CD14-positive monocyte (primary cell): ENCODE measurements around the gene ZNF692. TPM values are rescaled to one million over a fixed set of nuclear protein-coding genes. Genes with fewer than 3 reads are reported as not detected.

Experiments used
- DNase-seq, 3 donors: peaks; one replicate each; pipeline ENCODE4 v3.0.0-alpha.2; 2011 to 2022
- H2AFZ ChIP-seq: 2 replicates; pipeline ENCODE4 v1.6.0; 2012; ENCODE audit warnings: mild to moderate bottlenecking, low read depth, low read length, inconsistent platforms; ENCODE audit not compliant: insufficient read depth, poor library complexity, severe bottlenecking
- H3K27ac ChIP-seq, 2 donors: 1 replicate in 1 of 2; 2 replicates in 1 of 2; pipeline ENCODE4 v1.5.1; 2012 to 2013; ENCODE audit warnings: low read length in 2 of 2, control low read depth in 1 of 2, inconsistent platforms in 1 of 2, low read depth in 1 of 2, mild to moderate bottlenecking in 1 of 2
- H3K27me3 ChIP-seq, 2 donors: one replicate each; pipeline versions ENCODE4 v1.6.0 to v1.6.1; 2011 to 2013; ENCODE audit warnings: low read length in 2 of 2; ENCODE audit not compliant: control insufficient read depth in 2 of 2, insufficient read depth in 2 of 2
- H3K36me3 ChIP-seq, 2 donors: replicated peaks in 1 of 2; 1 replicate in 1 of 2; 2 replicates in 1 of 2; pipeline versions ENCODE4 v1.5.1 to v1.6.1; 2012 to 2013; ENCODE audit warnings: low read length in 2 of 2, control low read depth in 1 of 2, inconsistent platforms in 1 of 2, mild to moderate bottlenecking in 1 of 2; ENCODE audit not compliant: insufficient read depth in 2 of 2, control insufficient read depth in 1 of 2
- H3K4me1 ChIP-seq, 2 donors: 1 replicate in 1 of 2; 2 replicates in 1 of 2; pipeline versions ENCODE4 v1.5.1 to v1.6.1; 2012 to 2013; ENCODE audit warnings: low read length in 2 of 2, control low read depth in 1 of 2, inconsistent platforms in 1 of 2, mild to moderate bottlenecking in 1 of 2, moderate library complexity in 1 of 2; ENCODE audit not compliant: insufficient read depth in 2 of 2, control insufficient read depth in 1 of 2
- H3K4me2 ChIP-seq: replicated peaks from 2 replicates; pipeline ENCODE3; 2012; ENCODE audit warnings: low read length, moderate library complexity, mild to moderate bottlenecking; ENCODE audit not compliant: poor library complexity, severe bottlenecking; ENCODE audit errors: extremely low read depth
- H3K4me3 ChIP-seq, 3 experiments: fragments of 200-600 bp in 1 of 3; sonication (generic) in 1 of 3; replicated peaks in 1 of 3; 1 replicate in 2 of 3; 2 replicates in 1 of 3; pipeline ENCODE4 v1.5.1; 2011 to 2013; ENCODE audit warnings: low read length in 3 of 3, mild to moderate bottlenecking in 3 of 3, control low read depth in 2 of 3, low read depth in 2 of 3, inconsistent platforms in 1 of 3, moderate library complexity in 1 of 3
- H3K79me2 ChIP-seq: 2 replicates; pipeline ENCODE4 v1.6.0; 2012; ENCODE audit warnings: mild to moderate bottlenecking, control low read depth, inconsistent platforms, low read length, moderate library complexity; ENCODE audit not compliant: insufficient read depth
- H3K9ac ChIP-seq: 2 replicates; pipeline ENCODE4 v1.6.0; 2017; ENCODE audit warnings: low read length, mild to moderate bottlenecking; ENCODE audit not compliant: insufficient read depth, poor library complexity, severe bottlenecking
- H3K9me3 ChIP-seq, 2 donors: replicated peaks in 1 of 2; 1 replicate in 1 of 2; 2 replicates in 1 of 2; pipeline versions ENCODE4 v1.5.1 to v1.6.1; 2012 to 2013; ENCODE audit warnings: low read length in 2 of 2, control low read depth in 1 of 2; ENCODE audit not compliant: control insufficient read depth in 1 of 2, insufficient read depth in 1 of 2
- H4K20me1 ChIP-seq: 2 replicates; pipeline ENCODE4 v1.6.0; 2012; ENCODE audit warnings: mild to moderate bottlenecking, low read length, control low read depth, moderate library complexity; ENCODE audit not compliant: insufficient read depth
- H3K27ac Mint-ChIP-seq, 7 donors: one replicate each; pipeline ENCODE4 v1.8.0; 2020; ENCODE audit warnings: mild to moderate bottlenecking in 7 of 7, mixed read lengths in 7 of 7, moderate library complexity in 6 of 7, inconsistent platforms in 2 of 7
- H3K27me3 Mint-ChIP-seq, 3 donors: one replicate each; pipeline ENCODE4 v1.8.0; 2021 to 2022; ENCODE audit warnings: low read depth in 3 of 3, mild to moderate bottlenecking in 3 of 3, mixed read lengths in 3 of 3, moderate library complexity in 3 of 3, inconsistent platforms in 1 of 3
- H3K36me3 Mint-ChIP-seq, 2 donors: one replicate each; pipeline ENCODE4 v1.8.0; 2020; ENCODE audit warnings: mixed read lengths in 2 of 2, inconsistent platforms in 1 of 2, mild to moderate bottlenecking in 1 of 2
- H3K4me1 Mint-ChIP-seq: one replicate; pipeline ENCODE4 v1.8.0; 2020; ENCODE audit warnings: mild to moderate bottlenecking, mixed read lengths
- H3K4me3 Mint-ChIP-seq, 2 donors: one replicate each; pipeline ENCODE4 v1.8.0; 2020; ENCODE audit warnings: mild to moderate bottlenecking in 2 of 2, mixed read lengths in 2 of 2, moderate library complexity in 1 of 2
- H3K9me3 Mint-ChIP-seq, 7 donors: one replicate each; pipeline ENCODE4 v1.8.0; 2020 to 2022; ENCODE audit warnings: mixed read lengths in 7 of 7, mild to moderate bottlenecking in 6 of 7, moderate library complexity in 6 of 7, inconsistent platforms in 2 of 7
- CTCF ChIP-seq: fragments of 200-600 bp; IDR thresholded peaks from one replicate; pipeline ENCODE4 v1.8.0; 2022; ENCODE audit warnings: antibody characterized with exemption, mild to moderate bottlenecking
- WGBS: methylation state at CpG from one replicate; pipeline ENCODE4 v1.1.5; 2013; ENCODE audit warnings: missing lambda C conversion rate; ENCODE audit not compliant: insufficient coverage; 5-methylcytosine and 5-hydroxymethylcytosine counted together
- intact Hi-C, 2 donors: fragments of 100-400 bp; cut with micrococcal nuclease; formaldehyde crosslinking; loops; one replicate each; pipeline versions ENCODE4 v1.15.0 to v1.15.1; 2023
- polyA plus RNA-seq, 3 donors: library from polyadenylated mRNA; depleted of rRNA in 1 of 3; unstranded in 2 of 3; stranded (reverse) in 1 of 3; fragments of 300-500 nt in 2 of 3; fragments of >200 nt in 1 of 3; fragmentation: Illumina TruSeq in 2 of 3; gene quantifications; 1 replicate in 2 of 3; 2 replicates in 1 of 3; pipeline ENCODE4 v1.2.3, GENCODE V29; 2012 to 2021

ZNF692 gene
- polyA plus RNA-seq, 3 donors = 2.2 to 59.0 (median 2.4) TPM

GRCh38 chr1:248847956-248848561 lies 10.8 kb downstream of the ZNF692 start:
- DNase-seq = no peak
- peaks cover 70 to 75% of the 10 kb centered on the region in 2 donors for H3K36me3 ChIP-seq
- no peaks in the 10 kb centered on the region for H3K4me1 Mint-ChIP-seq
- TF ChIP-seq CTCF = no peak
- peaks cover 0 to 2% (median 2%) of the 10 kb centered on the region in 3 donors for H3K27me3 Mint-ChIP-seq
- no peak overlapping the region for H2AFZ ChIP-seq
- 96% methylated on average over 69 of the region's 72 CpGs for WGBS
- H3K9ac ChIP-seq = no peak overlapping the region
- no peak overlapping the region for H3K27ac ChIP-seq
- H3K4me3 Mint-ChIP-seq = no peak overlapping the region
- no peak overlapping the region for H3K4me3 ChIP-seq
- intact Hi-C loops = no loop called here
- H3K79me2 ChIP-seq = peaks cover 15% of the 10 kb centered on the region
- H3K9me3 Mint-ChIP-seq = peaks cover 0 to 5% (median 0%) of the 10 kb centered on the region in 7 donors
- H3K9me3 ChIP-seq = no peaks in the 10 kb centered on the region
- no peak overlapping the region for H3K4me2 ChIP-seq
- no peaks in the 10 kb centered on the region for H3K27me3 ChIP-seq
- peaks cover 41% of the 10 kb centered on the region for H4K20me1 ChIP-seq
- H3K4me1 ChIP-seq = peaks cover 6 to 9% of the 10 kb centered on the region in 2 donors
- H3K27ac Mint-ChIP-seq = no peak overlapping the region
- H3K36me3 Mint-ChIP-seq = peaks cover 62 to 66% of the 10 kb centered on the region in 2 donors

- H3K4me1 Mint-ChIP-seq = no peaks in the 10 kb centered on the region
- no peak overlapping the region for H3K27ac Mint-ChIP-seq
- peaks cover 64 to 71% of the 10 kb centered on the region in 2 donors for H3K36me3 Mint-ChIP-seq
- H3K9me3 Mint-ChIP-seq = peaks cover 0 to 5% (median 0%) of the 10 kb centered on the region in 7 donors
- no peak for TF ChIP-seq CTCF
- no peaks in the 10 kb centered on the region for H3K9me3 ChIP-seq
- no peak overlapping the region for H3K9ac ChIP-seq
- H4K20me1 ChIP-seq = peaks cover 45% of the 10 kb centered on the region
- intact Hi-C loops = no loop called here
- H3K36me3 ChIP-seq = peaks cover 72 to 82% of the 10 kb centered on the region in 2 donors
- H3K79me2 ChIP-seq = peaks cover 22% of the 10 kb centered on the region
- H3K4me3 Mint-ChIP-seq = no peak overlapping the region
- no peak overlapping the region for H3K27ac ChIP-seq
- H2AFZ ChIP-seq = no peak overlapping the region
- no peak overlapping the region for H3K4me2 ChIP-seq
- DNase-seq = no peak
- 98% methylated on average over 76 of the region's 76 CpGs for WGBS
- no peaks in the 10 kb centered on the region for H3K27me3 ChIP-seq
- peaks cover 0 to 2% (median 2%) of the 10 kb centered on the region in 3 donors for H3K27me3 Mint-ChIP-seq
- peaks cover 2% of the 10 kb centered on the region in 2 donors for H3K4me1 ChIP-seq
- H3K4me3 ChIP-seq = no peak overlapping the region
Measured at GRCh38 chr1:248847181-248847955, 11.5 kb downstream of the ZNF692 start.
